GM18909 (cell line): Measurements from ENCODE around the gene SNX15.
"Not testable (repeated sequence)": the region's sequence is repeated elsewhere in the genome, so short reads cannot be mapped to it uniquely, and the experiment has no call there.

Source experiments
- ATAC-seq: cut with Tn5 transposase; IDR thresholded peaks from one replicate; pipeline ENCODE4 v1.9.1; 2021; ENCODE audit warnings: mild to moderate bottlenecking; ENCODE audit not compliant: unreplicated experiment, poor library complexity

Gene SNX15

GRCh38 chr11:65027213-65028067, at the start of gene SNX15:
Gene SNX15 (plus strand): TSS chr11:65027439. CDS start chr11:65027538, 99 bp downstream.
- peak; percentile 89 for ATAC-seq

- ATAC-seq: not testable (repeated sequence)
Measured at GRCh38 chr11:64983339-64983738, 43.9 kb upstream of the SNX15 start.

- ATAC-seq: no peak
Measured at GRCh38 chr11:64987998-64988854, 39.0 kb upstream of the SNX15 start.

GRCh38 chr11:64989416-64989815, 37.8 kb upstream of the SNX15 start:
- no peak for ATAC-seq

- ATAC-seq: no peak
Measured at GRCh38 chr11:64990222-64990923, 36.9 kb upstream of the SNX15 start.

GRCh38 chr11:64994318-64994717, 32.9 kb upstream of the SNX15 start:
- no peak for ATAC-seq

GRCh38 chr11:64996327-64996709, 30.9 kb upstream of the SNX15 start:
- no peak for ATAC-seq

- ATAC-seq: no peak
Measured at GRCh38 chr11:64996710-64997380, 30.4 kb upstream of the SNX15 start, which contains the start of gene BATF2. Gene BATF2 (minus strand): TSS chr11:64996971. CDS start chr11:64996914, 57 bp downstream.

- no peak for ATAC-seq
Measured at GRCh38 chr11:64998141-64998540, 29.1 kb upstream of the SNX15 start.

- ATAC-seq: no peak
Measured at GRCh38 chr11:64998690-64999431, 28.4 kb upstream of the SNX15 start.

- no peak for ATAC-seq
Measured at GRCh38 chr11:64999478-64999877, 27.8 kb upstream of the SNX15 start.

GRCh38 chr11:65002706-65003105, 24.5 kb upstream of the SNX15 start:
- no peak for ATAC-seq

- ATAC-seq: no peak
Measured at GRCh38 chr11:65003282-65003681, 24.0 kb upstream of the SNX15 start.

GRCh38 chr11:65003968-65004367, 23.3 kb upstream of the SNX15 start:
- not testable (repeated sequence) for ATAC-seq

- ATAC-seq: no peak
Measured at GRCh38 chr11:65008016-65008415, 19.2 kb upstream of the SNX15 start.

- ATAC-seq: no peak
Measured at GRCh38 chr11:65008873-65009272, 18.4 kb upstream of the SNX15 start.

- peak; percentile 82 for ATAC-seq
Measured at GRCh38 chr11:65013130-65013887, 13.9 kb upstream of the SNX15 start.

- peak; percentile 70 for ATAC-seq
Measured at GRCh38 chr11:65013888-65014725, 13.1 kb upstream of the SNX15 start, which contains the start of gene ARL2. Gene ARL2 (plus strand): TSS chr11:65014160. CDS start chr11:65014208, 48 bp downstream.
